GM12891 (cell line): ENCODE results near the gene C2CD4C.

Experiments used
- POLR2A ChIP-seq: IDR thresholded peaks from 2 replicates; pipeline ENCODE4 v1.6.1; 2011; ENCODE audit warnings: low read depth, low read length, control low read depth
- POLR2AphosphoS5 ChIP-seq: IDR thresholded peaks from 2 replicates; pipeline ENCODE4 v1.6.1; 2011; ENCODE audit warnings: low read depth, low read length, control low read depth
- SPI1 ChIP-seq: IDR thresholded peaks from 2 replicates; pipeline ENCODE4 v1.6.1; 2011; ENCODE audit warnings: low read depth, low read length, control low read depth
- TAF1 ChIP-seq: IDR thresholded peaks from 2 replicates; pipeline ENCODE4 v1.6.1; 2011; ENCODE audit warnings: low read depth, low read length, control low read depth

DNA sequence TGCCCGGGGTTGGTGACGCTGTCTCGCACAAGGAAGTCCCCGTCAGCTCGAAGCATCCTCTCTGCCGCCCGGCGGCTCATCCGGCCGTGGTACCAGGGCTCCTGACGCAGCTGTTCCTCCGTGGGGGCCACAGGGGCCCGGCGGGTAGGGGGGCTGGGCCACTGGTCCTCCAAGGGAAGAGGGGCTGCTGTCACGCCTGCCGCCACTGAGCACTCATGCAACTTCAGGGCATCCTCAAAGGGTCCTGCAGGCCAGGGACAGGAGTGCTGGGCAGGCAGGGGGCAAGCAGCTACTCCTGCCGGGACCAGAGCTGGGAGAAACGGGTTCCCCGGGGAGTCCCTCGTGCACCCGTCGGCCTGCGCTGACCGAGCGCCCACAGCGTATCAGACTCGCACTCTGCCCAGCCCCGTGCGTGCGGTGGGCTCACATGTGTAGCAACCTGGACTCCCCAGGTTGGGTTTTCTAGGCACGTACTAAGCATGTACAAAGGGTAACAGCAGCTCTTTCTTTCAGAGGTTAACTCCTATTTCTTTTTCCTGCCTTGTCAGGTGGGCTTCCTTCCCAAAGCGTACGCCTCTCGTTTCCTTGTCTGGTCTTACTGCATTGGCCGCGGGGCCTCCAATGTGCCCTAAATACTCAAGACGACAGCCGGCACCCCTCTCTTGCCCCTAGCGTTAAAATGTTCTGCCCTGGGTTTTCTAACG, 13.4 kb upstream of the C2CD4C start:
- TF ChIP-seq POLR2A = no peak
- TF ChIP-seq POLR2AphosphoS5 = no peak
- TF ChIP-seq SPI1 = no peak
- no peak for TF ChIP-seq TAF1
